Common myeloid progenitor, CD34-positive (primary cell): ENCODE data around the gene PUM1.
A peak's percentile ranks its signal among the peaks of the same experiment; 100 is the strongest.
"Not testable (repeated sequence)": the region's sequence is repeated elsewhere in the genome, so short reads cannot be mapped to it uniquely, and the experiment has no call there.

Experiments
- CTCF ChIA-PET: fragments of 350-600 bp; sonication (Branson Sonifier 250); formaldehyde crosslinking; loops from one replicate; lab custom pipeline; 2021; ENCODE audit warnings: antibody characterized with exemption; lab: Charles Lee
- POLR2A ChIA-PET: fragments of 350-600 bp; sonication (Branson Sonifier 250); formaldehyde crosslinking; loops from one replicate; lab custom pipeline; 2021; ENCODE audit warnings: antibody characterized with exemption; lab: Charles Lee
- DNase-seq, 3 donors: peaks; one replicate each; pipeline versions ENCODE4 v3.0.0 to v3.0.0-alpha.2; 2013
- H3K27ac ChIP-seq, 2 experiments: 1 replicate in 1 of 2; 2 replicates in 1 of 2; pipeline ENCODE4 v1.7.0; 2013; ENCODE audit warnings: inconsistent platforms in 2 of 2, low read length in 2 of 2, mild to moderate bottlenecking in 2 of 2, low read depth in 1 of 2, moderate library complexity in 1 of 2; ENCODE audit not compliant: severe bottlenecking in 2 of 2, insufficient read depth in 1 of 2, poor library complexity in 1 of 2
- H3K27me3 ChIP-seq, 5 experiments: replicated peaks in 2 of 5; 1 replicate in 3 of 5; 2 replicates in 2 of 5; pipeline versions ENCODE4 v1.6.1 to v1.7.0; 2013; ENCODE audit warnings: low read length in 4 of 5, mild to moderate bottlenecking in 2 of 5, moderate library complexity in 2 of 5, inconsistent platforms in 1 of 5; ENCODE audit not compliant: insufficient read depth in 5 of 5, control insufficient read depth in 4 of 5
- H3K36me3 ChIP-seq, 4 experiments: 1 replicate in 2 of 4; 2 replicates in 2 of 4; pipeline versions ENCODE4 v1.6.1 to v1.7.0; 2013; ENCODE audit warnings: low read length in 3 of 4, control low read depth in 1 of 4, mild to moderate bottlenecking in 1 of 4; ENCODE audit not compliant: control insufficient read depth in 4 of 4, insufficient read depth in 4 of 4
- H3K4me1 ChIP-seq, 4 experiments: 1 replicate in 3 of 4; 2 replicates in 1 of 4; pipeline versions ENCODE4 v1.6.1 to v1.7.1; 2013; ENCODE audit warnings: low read length in 3 of 4, mild to moderate bottlenecking in 3 of 4, control low read depth in 1 of 4, inconsistent platforms in 1 of 4, moderate library complexity in 1 of 4; ENCODE audit not compliant: control insufficient read depth in 4 of 4, insufficient read depth in 4 of 4; ENCODE audit errors: control extremely low read depth in 1 of 4
- H3K4me3 ChIP-seq, 7 experiments: 1 replicate in 4 of 7; 2 replicates in 3 of 7; pipeline versions ENCODE4 v1.5.1 to v1.7.0; 2013; ENCODE audit warnings: mild to moderate bottlenecking in 7 of 7, low read length in 6 of 7, moderate library complexity in 6 of 7, inconsistent platforms in 2 of 7, low read depth in 2 of 7, control low read depth in 1 of 7; ENCODE audit not compliant: insufficient read depth in 4 of 7, control insufficient read depth in 1 of 7; ENCODE audit errors: extremely low read depth in 1 of 7
- H3K9me3 ChIP-seq, 5 experiments: 1 replicate in 4 of 5; 2 replicates in 1 of 5; pipeline versions ENCODE4 v1.6.1 to v1.7.1; 2013; ENCODE audit warnings: low read length in 4 of 5, mild to moderate bottlenecking in 2 of 5, inconsistent platforms in 1 of 5, low read depth in 1 of 5, moderate library complexity in 1 of 5; ENCODE audit not compliant: control insufficient read depth in 4 of 5, insufficient read depth in 2 of 5; ENCODE audit errors: control extremely low read depth in 1 of 5
- WGBS: methylation state at CpG from one replicate; pipeline ENCODE4 v1.1.5; 2013; ENCODE audit not compliant: insufficient coverage; 5-methylcytosine and 5-hydroxymethylcytosine counted together

PUM1 gene

DNA sequence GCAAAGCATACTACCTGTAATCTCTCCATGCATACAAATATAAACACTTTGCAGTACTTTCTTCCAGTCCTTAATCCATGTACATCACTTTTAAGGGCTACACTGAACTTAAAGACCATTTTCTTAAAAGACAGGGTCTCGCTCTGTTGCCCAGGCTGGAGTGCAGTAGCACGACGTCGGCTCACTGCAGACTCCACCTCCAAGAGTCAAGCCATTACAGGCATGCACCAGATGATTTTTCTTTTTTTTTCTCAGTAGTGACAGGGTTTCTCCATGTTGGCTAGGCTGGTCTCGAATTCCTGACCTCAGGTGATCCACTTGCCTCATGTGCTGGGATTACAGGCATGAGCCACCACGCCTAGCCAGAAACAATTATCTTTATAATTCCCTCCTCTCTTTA is 22.9 kb downstream of the PUM1 start:
- POLR2A ChIA-PET, result no interaction called here
- CTCF ChIA-PET, result interaction anchor here (1.9 kb wide), 1 partner anchor 12 kb away, joined by 6 read pairs; no protein-coding TSS in a partner anchor

DNA sequence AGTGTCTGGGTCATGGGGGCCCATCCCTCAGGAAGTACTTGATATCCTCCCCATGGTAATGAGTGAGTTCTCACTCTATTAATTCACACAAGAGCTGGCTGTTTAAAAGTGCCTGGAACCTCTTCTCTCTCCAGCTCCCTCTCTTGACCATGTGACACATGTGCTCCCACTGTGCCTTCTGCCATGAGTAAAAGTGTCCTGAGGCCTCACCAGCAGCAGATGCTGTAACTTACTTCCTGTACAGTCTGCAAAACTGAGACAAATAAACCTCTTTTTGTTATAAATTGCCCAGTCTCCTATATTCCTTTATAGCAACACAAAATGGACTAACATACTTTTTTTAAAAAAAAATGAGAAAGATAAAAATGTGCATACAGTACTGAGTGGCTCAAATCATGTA is 24.0 kb downstream of the PUM1 start:
- Histone ChIP-seq H3K27me3 (no peaks in the 10 kb centered on the region), H3K9me3 (no peaks in the 10 kb centered on the region), H3K4me3 (no peak overlapping the region), H3K27ac (no peak overlapping the region), H3K4me1 (no peaks in the 10 kb centered on the region), H3K36me3 (peaks cover 8 to 40% (median 16%) of the 10 kb centered on the region in 4 experiments)
- no peak for DNase-seq
- CTCF ChIA-PET, result interaction anchor here (1.9 kb wide), 1 partner anchor 11 kb away, joined by 6 read pairs; no protein-coding TSS in a partner anchor
- POLR2A ChIA-PET, result no interaction called here

More for the DNA sequence above, 22.9 kb downstream of the PUM1 start:
- H3K4me1 ChIP-seq, result no peaks in the 10 kb centered on the region
- H3K4me3 ChIP-seq, result no peak overlapping the region
- no peak overlapping the region for H3K27ac ChIP-seq
- 91% methylated on average over 6 of the region's 6 CpGs for WGBS
- H3K9me3 ChIP-seq, result no peaks in the 10 kb centered on the region
- peaks cover 8 to 39% (median 19%) of the 10 kb centered on the region in 4 experiments for H3K36me3 ChIP-seq
- no peaks in the 10 kb centered on the region for H3K27me3 ChIP-seq
- no peak for DNase-seq

DNA sequence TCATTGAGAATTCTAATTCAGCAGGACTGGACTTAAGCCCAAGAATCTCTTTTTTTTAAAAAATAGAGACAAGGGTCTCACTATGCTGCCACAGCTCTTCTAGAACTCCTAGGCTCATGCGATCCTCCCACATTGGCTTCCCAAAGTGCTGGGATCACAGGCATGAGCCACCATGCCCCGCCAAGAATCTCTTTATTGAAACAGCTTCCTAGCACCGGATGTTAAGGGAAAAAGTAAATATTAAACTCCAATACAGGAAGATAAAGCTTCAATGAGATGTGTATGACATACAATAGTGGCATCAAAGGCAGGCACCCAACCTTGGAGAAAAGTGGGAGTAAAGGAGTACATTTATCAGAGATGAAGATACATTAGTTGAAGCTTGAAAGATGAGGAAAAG is 25.5 kb downstream of the PUM1 start:
- 100% methylated on average over 1 of the region's 3 CpGs for WGBS
- Histone ChIP-seq H3K4me3 (no peak overlapping the region), H3K9me3 (no peaks in the 10 kb centered on the region), H3K27ac (no peak overlapping the region), H3K4me1 (no peaks in the 10 kb centered on the region), H3K36me3 (peaks cover 8 to 43% (median 17%) of the 10 kb centered on the region in 4 experiments), H3K27me3 (no peaks in the 10 kb centered on the region)
- no peak for DNase-seq
- POLR2A ChIA-PET, result no interaction called here
- CTCF ChIA-PET, result interaction anchor here (1.1 to 1.3 kb wide), 2 partner anchors 15 to 30 kb away, joined by 3 read pairs; no protein-coding TSS in a partner anchor

DNA sequence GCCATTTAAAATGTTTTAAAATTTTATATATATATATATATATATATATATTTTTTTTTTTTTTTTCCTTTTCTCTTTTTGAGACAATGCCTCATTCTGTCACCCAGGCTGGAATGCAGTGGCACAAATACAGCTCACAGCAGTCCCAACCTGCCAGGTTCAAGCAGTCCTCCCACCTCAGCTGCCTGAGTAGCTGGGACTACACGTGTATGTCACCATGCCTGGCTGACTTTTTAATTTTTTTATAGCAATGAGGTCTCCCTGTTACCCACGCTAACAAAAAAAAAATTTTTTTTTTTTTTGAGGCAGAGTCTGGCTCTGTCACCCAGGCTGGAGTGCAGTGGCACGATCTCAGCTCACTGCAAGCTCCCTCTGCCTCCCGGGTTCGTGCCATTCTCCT is 26.6 kb downstream of the PUM1 start:
- H3K27me3 ChIP-seq, POLR2A ChIA-PET, H3K4me1 ChIP-seq, DNase-seq, H3K9me3 ChIP-seq, H3K4me3 ChIP-seq, H3K27ac ChIP-seq: not testable (repeated sequence)
- H3K36me3 ChIP-seq, result peaks cover 8 to 46% (median 16%) of the 10 kb centered on the region in 4 experiments
- 96% methylated on average over 5 of the region's 5 CpGs for WGBS
- CTCF ChIA-PET, result interaction anchor here (1.1 kb wide), 1 partner anchor 11 kb away, joined by 4 read pairs; no protein-coding TSS in a partner anchor

DNA sequence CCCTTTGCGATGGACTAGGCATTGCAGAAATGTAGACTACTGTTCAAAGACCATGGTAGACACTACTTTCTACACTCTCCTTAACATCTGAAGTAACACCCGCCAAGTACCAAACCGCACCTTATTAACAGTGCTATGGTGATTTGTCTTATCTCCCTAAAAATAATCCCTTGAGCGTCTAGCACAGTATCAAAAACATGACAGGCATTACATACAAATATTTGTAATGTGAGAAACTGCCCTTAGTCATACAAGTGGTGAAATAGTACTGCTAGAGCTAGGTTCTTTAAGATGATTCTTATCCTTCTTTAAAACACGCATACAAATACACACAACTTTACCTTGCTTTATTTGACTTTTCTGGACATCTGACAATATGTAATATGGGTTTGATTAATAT is 27.2 kb downstream of the PUM1 start:
- ChIA-PET POLR2A (no interaction called here), CTCF (interaction anchor here (0.6 to 1.1 kb wide), 2 partner anchors 11 to 139 kb away, joined by 3 to 4 read pairs; no protein-coding TSS in a partner anchor)
- 100% methylated on average over 1 of the region's 5 CpGs for WGBS
- H3K9me3 ChIP-seq, result no peaks in the 10 kb centered on the region
- DNase-seq, result no peak
- no peak overlapping the region for H3K27ac ChIP-seq
- peaks cover 0 to 2% (median 0%) of the 10 kb centered on the region in 4 experiments for H3K4me1 ChIP-seq
- H3K36me3 ChIP-seq, result peaks cover 8 to 41% (median 14%) of the 10 kb centered on the region in 4 experiments
- no peak overlapping the region for H3K4me3 ChIP-seq
- no peaks in the 10 kb centered on the region for H3K27me3 ChIP-seq

DNA sequence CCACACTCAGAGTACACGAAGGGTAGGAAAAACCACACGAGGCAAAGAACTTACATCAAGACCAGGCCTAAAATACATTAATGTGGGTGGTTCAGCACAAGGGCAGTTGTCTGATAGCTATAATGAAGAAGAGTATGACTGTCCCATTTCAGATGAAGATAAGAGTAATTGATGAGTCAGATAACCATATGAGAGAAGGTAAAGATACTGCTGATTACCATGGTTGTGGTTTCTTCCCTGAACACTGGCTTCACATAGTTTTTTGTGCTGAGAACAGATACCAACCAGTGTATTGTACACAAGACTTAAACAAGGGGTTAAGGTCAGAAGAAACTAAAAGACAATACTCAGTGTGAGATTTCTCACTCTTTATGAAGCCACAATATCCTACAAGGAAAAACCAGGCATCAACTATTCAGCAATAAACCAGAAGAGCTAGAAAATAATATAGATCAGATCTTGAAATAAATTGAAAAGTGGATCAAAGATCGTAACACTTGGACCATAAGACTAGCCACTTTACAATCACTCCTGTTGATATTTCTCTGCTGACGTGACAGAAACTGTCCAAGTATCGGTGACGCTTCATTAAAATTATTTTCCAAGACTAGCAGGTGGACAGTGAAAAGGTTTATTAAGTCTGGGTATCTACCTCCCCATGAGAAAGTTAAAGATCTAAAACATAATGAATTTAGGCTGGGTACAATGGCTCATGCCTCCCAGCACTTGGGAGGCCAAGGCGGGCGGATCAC is 28.6 kb downstream of the PUM1 start:
- ChIA-PET CTCF (no interaction called here), POLR2A (no interaction called here)
- WGBS, result 91% methylated on average over 7 of the region's 8 CpGs
- no peaks in the 10 kb centered on the region for H3K27me3 ChIP-seq
- no peaks in the 10 kb centered on the region for H3K9me3 ChIP-seq
- peaks cover 0 to 33% (median 10%) of the 10 kb centered on the region in 4 experiments for H3K36me3 ChIP-seq
- H3K4me1 ChIP-seq, result peaks cover 0 to 5% (median 2%) of the 10 kb centered on the region in 4 experiments
- H3K27ac ChIP-seq, result peak overlapping the region in 1 of 2 experiments; percentile 37
- no peak for DNase-seq
- no peak overlapping the region for H3K4me3 ChIP-seq

DNA sequence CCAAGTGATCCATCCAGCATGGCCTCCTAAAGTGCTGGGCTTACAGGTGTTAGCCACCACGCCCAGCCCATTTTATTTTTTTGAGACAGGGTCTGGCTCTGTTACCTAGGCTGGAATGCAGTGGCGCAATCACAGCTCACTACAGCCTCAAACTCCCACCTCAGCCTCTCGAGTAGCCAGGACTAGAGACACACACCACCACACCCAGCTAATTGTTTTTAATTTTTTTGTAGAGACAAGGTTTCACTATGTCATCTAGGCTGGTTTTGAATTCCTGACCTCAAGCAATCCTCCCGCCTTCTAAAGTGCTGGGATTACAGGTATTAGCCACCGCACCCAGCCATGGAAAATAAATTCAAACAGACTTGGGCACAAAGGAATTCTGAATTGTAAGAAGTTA is 31.9 kb downstream of the PUM1 start:
- H3K4me1 ChIP-seq, result peaks cover 2 to 17% (median 8%) of the 10 kb centered on the region in 4 experiments
- no peak overlapping the region for H3K27ac ChIP-seq
- POLR2A ChIA-PET, result no interaction called here

More for the DNA sequence above, 31.9 kb downstream of the PUM1 start:
- DNase-seq, result no peak
- Histone ChIP-seq H3K36me3 (peaks cover 0 to 23% (median 7%) of the 10 kb centered on the region in 4 experiments), H3K4me3 (no peak overlapping the region), H3K9me3 (no peaks in the 10 kb centered on the region), H3K27me3 (no peaks in the 10 kb centered on the region)
- 100% methylated on average over 2 of the region's 5 CpGs for WGBS
- CTCF ChIA-PET, result no interaction called here
